Stromal cell of bone marrow (primary cell): ENCODE measurements around the gene KLK1.
"Not testable (repeated sequence)": the region's sequence is repeated elsewhere in the genome, so short reads cannot be mapped to it uniquely, and the experiment has no call there.

Source experiments
- DNase-seq: peaks from one replicate; pipeline ENCODE4 v3.0.0-alpha.2; 2012; ENCODE audit warnings: low read depth

The KLK1 gene

GRCh38 chr19:50792272-50793250 is 31.0 kb downstream of the KLK1 start:
- no peak for DNase-seq

GRCh38 chr19:50791594-50792271 is 31.9 kb downstream of the KLK1 start:
- DNase-seq, result no peak

DNA sequence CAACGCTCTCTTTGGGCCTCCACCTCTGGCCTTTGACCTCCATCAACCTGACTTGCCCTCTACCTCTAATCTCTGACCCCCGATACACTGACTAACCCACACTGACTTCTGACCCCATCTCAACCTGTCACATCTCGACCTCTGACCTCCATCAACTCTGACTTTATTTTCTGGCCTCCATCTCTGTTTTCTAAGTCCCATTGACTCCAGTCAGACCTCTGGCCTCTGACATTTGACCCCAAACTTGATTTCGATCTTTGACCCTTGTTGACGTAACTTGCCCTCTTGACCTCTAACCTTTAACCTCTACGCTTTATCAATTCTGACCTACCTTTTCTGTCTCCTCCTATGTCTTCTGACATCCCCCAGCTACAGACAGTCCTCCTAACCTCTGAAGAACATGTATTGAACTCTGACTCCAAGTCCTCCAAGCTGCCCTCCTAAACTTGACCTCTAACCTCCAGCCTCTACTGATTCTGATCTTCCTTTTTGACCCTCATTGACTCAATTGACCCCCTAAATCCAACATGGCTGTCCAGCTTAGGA is 32.6 kb downstream of the KLK1 start:
- no peak for DNase-seq

- no peak for DNase-seq
Observed at GRCh38 chr19:50790396-50790795, 33.2 kb downstream of the KLK1 start, which contains the start of gene ACP4. TSS of gene ACP4 (plus strand) at chr19:50790415. CDS start at chr19:50790415, 0 bp downstream.

DNA sequence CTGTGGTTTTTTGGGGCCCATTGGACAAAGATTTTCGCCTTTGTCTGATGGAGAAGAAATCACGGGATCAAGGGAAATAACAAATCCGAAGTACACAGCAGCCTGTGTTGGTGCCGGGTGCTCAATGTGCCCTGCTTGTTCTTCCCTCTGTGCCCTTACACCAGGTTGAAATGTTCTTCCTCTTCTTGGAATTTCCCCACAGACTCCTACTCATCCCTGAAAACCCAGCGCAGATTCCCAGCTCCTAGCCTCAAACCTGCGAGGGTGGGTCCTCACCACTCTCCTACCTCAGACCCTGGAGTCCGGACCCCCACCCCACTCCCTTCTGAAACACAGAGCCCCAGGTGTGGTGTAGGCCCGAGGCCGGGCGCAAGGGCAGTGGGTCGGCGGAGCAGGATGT is 38.3 kb downstream of the KLK1 start:
- no peak for DNase-seq

DNA sequence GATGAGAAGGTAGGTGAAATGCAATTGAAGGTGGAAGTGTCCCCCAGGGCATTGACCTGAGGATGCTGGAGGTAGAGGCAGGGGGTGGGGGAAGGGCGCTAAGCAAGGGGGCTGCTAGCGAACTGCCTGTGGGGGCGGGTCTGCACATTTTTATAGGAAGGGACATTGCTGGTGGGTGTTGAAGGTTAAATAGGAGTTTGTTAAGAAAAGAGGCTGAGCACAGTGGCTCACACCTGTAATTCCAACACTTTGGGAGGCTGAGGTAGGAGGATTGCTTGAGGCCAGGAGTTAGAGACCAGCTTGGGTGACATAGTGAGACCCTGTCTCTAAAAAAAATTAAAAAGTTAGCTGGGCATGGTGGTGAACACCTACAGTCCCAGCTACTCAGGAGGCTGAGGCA is 38.9 kb downstream of the KLK1 start:
- DNase-seq, result no peak

DNA sequence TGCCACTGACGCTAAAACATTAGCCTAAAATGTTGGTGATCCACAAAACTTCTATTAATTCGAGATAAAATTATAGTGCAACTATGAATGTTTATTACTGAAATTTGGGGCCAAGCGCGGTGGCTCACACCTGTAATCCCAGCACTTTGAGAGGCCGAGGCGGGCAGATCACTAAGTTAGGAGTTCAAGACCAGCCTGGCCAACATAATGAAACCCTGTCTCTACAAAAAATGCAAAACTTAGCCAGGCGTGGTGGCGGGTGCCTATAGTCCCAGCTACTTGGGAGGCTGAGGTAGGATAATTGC is 39.8 kb downstream of the KLK1 start:
- DNase-seq, result not testable (repeated sequence)

DNA sequence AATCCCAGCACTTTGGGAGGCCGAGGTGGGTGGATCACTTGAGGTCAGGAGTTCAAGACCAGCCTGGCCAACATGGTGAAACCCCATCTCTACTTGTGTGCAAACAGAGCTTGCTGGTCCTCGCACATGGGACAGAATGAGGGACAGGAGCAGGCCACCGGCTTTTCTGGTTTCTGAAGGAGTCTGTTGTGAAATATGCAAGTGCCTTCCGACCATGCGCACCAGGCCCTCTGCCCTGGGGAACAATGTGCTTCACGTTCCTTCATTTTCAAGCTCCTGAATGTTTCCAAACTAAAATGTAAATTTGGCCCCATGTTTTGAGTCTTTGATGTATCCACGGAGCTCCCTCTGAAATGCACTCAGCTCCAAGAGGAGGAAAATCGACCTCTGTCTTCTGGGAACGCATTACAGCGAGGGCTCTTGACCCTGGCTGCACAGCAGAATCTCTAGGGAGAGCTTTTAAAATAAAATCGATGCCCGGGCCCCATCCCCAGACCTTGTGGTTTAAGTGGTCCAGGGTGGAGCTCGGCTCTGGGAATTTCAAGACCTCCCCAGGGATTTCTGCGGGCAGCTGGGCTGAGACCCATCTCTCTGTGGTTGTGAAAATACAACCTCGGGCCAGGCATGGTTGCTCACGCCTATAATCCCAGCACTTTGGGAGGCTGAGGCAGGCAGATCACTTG is 42.7 kb downstream of the KLK1 start:
- DNase-seq, result peak; percentile 18

DNA sequence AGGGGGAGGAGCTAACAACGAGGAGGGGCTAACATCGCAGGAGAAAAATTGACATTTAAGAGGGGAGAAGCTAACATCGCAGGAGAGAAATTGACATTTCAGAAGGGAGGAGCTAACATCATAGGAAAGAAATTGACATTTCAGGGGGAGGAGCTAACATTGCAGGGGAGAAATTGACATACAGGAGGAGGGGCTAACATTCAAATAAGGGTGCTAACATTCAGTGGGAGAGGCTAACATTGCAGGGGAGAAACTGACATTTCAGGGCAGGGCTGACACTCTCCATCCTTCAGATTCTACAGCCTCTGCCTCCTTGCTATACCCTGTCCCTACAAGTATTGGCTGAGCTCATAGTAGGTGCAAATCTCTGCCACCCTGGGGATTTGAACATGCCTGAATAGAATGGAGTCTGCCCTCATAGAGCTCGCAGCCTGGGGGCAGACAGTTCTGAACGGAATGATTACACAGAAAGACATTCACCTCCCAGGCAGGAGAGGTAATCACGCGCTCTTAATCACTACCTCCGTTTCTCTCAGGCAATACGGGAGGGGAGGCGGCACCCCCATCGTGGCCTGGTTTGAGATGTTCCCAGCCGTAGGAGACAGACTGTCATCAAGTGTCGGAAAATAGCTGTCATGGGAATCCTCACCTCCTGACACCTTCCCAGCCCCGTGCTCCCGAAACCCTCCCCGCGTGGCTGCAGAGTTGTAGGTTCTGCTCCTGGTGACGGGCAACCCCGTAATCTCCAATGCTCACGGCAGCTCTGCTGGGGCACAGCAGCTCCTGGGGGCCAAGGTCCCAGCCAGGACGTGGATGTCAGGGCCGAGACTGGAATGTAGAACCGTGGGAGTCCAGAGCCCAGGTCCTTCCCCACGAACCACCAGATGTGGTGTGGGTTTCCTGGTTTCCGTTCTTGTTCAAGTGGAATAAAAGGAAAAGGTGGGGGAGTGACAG is 43.8 kb downstream of the KLK1 start:
- no peak for DNase-seq

- DNase-seq, result no peak
Observed at GRCh38 chr19:50778906-50779430, 44.6 kb downstream of the KLK1 start.

DNA sequence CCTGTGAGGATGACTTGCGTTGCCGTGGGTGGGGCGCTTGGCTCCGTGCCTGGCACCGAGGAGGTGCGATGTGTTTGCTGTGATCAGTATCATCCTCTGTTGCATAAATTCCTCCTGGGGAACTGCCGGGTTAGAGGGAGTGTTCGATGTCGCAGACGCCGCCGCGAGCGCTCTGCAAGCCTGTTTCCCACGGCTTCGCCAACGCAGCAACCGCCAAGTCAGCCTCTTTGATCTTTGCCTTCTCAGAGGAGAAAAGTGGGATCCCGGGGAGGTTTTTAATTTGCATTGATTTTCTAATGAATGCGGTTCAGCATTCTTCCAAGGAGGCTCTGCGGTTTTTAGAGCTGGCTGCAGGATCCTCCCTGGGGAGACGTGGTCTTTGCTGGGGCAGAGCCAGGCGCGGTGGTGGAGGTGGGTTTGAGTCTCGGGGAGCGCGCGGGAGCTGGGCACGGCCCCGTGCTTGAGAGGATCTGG is 45.7 kb downstream of the KLK1 start:
- no peak for DNase-seq

DNA sequence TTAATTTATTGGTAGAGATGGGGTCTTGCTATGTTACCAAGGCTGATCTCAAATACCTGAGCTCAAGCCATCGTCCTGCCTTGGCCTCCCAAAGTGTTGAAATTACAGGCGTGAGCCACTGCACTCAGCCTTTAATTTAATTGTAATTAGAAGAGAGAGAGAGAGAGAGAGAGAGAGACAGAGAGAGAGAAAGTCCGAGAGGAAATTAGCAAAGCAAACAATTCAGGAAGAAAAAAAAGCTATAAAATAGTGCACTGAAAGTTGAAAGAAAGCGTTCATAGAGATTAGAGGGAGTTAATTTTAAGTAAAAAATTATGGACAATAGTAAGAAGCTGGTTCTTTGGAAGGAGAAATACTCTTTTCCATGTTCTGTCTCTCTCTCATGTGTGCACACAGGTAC is 46.3 kb downstream of the KLK1 start:
- DNase-seq, result no peak

GRCh38 chr19:50776131-50776530 is 47.5 kb downstream of the KLK1 start:
- DNase-seq, result no peak

- not testable (repeated sequence) for DNase-seq
Observed at GRCh38 chr19:50773454-50773853, 50.1 kb downstream of the KLK1 start.

GRCh38 chr19:50772912-50773311 is 50.7 kb downstream of the KLK1 start:
- not testable (repeated sequence) for DNase-seq

- DNase-seq, result no peak
Observed at GRCh38 chr19:50772476-50772875, 51.1 kb downstream of the KLK1 start.

DNA sequence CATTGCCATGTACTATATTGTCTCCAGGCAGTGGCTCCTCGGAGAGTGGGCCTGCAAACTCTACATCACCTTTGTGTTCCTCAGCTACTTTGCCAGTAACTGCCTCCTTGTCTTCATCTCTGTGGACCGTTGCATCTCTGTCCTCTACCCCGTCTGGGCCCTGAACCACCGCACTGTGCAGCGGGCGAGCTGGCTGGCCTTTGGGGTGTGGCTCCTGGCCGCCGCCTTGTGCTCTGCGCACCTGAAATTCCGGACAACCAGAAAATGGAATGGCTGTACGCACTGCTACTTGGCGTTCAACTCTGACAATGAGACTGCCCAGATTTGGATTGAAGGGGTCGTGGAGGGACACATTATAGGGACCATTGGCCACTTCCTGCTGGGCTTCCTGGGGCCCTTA is 52.7 kb downstream of the KLK1 start:
- DNase-seq, result no peak

GRCh38 chr19:50770164-50770563 is 53.4 kb downstream of the KLK1 start, which contains the start of gene GPR32:
TSS of gene GPR32 (plus strand) at chr19:50770464. CDS start at chr19:50770601, 137 bp downstream.
- DNase-seq, result not testable (repeated sequence)
